CD4-positive, CD25-positive, alpha-beta regulatory T cell (primary cell): ENCODE results near the gene MLF2. TPM values are rescaled to one million over a fixed set of nuclear protein-coding genes. Genes with fewer than 3 reads are reported as not detected.

ENCODE experiments used
- ATAC-seq, 2 donors: fragments of 150-1000 bp; cut with Tn5 transposase; one replicate each; pipeline ENCODE4 v1.10.0; 2021; ENCODE audit warnings: low read depth in 2 of 2, moderate number of reproducible peaks in 2 of 2, moderate library complexity in 1 of 2
- DNase-seq, 3 donors: peaks; one replicate each; pipeline versions ENCODE4 v3.0.0 to v3.0.0-alpha.2; 2012 to 2022; ENCODE audit warnings: mixed read lengths in 1 of 3
- H3K27ac ChIP-seq: one replicate; pipeline ENCODE4 v1.7.0; 2013; ENCODE audit warnings: mild to moderate bottlenecking, low read length; ENCODE audit not compliant: insufficient read depth, poor library complexity, severe bottlenecking
- H3K27me3 ChIP-seq: one replicate; pipeline ENCODE4 v1.7.0; 2013; ENCODE audit warnings: low read length; ENCODE audit not compliant: control insufficient read depth, insufficient read depth
- H3K36me3 ChIP-seq: one replicate; pipeline ENCODE4 v1.7.0; 2013; ENCODE audit warnings: mild to moderate bottlenecking, low read length, moderate library complexity; ENCODE audit not compliant: control insufficient read depth, insufficient read depth
- H3K4me1 ChIP-seq: 2 replicates; pipeline ENCODE4 v1.7.0; 2013; ENCODE audit warnings: mild to moderate bottlenecking, low read length; ENCODE audit not compliant: insufficient read depth, control insufficient read depth, poor library complexity, severe bottlenecking
- H3K4me3 ChIP-seq: one replicate; pipeline ENCODE4 v1.7.0; 2013; ENCODE audit warnings: low read depth, mild to moderate bottlenecking, low read length, moderate library complexity
- H3K9me3 ChIP-seq, 2 experiments: 1 replicate in 1 of 2; 2 replicates in 1 of 2; pipeline ENCODE4 v1.7.0; 2013; ENCODE audit warnings: low read length in 2 of 2, mild to moderate bottlenecking in 1 of 2, moderate library complexity in 1 of 2; ENCODE audit not compliant: control insufficient read depth in 2 of 2
- H3K27ac Mint-ChIP-seq, 3 donors: one replicate each; pipeline ENCODE4 v1.8.0; 2020 to 2022; ENCODE audit warnings: mild to moderate bottlenecking in 3 of 3, mixed read lengths in 3 of 3, moderate library complexity in 2 of 3
- H3K27me3 Mint-ChIP-seq: one replicate; pipeline ENCODE4 v1.8.0; 2022; ENCODE audit warnings: mild to moderate bottlenecking, mixed read lengths
- H3K36me3 Mint-ChIP-seq: one replicate; pipeline ENCODE4 v1.8.0; 2020; ENCODE audit warnings: mixed read lengths
- H3K4me1 Mint-ChIP-seq, 4 donors: one replicate each; pipeline ENCODE4 v1.8.0; 2020 to 2022; ENCODE audit warnings: mixed read lengths in 4 of 4, mild to moderate bottlenecking in 1 of 4
- H3K4me3 Mint-ChIP-seq, 4 donors: one replicate each; pipeline ENCODE4 v1.8.0; 2020 to 2022; ENCODE audit warnings: mild to moderate bottlenecking in 4 of 4, mixed read lengths in 4 of 4, moderate library complexity in 3 of 4
- H3K9me3 Mint-ChIP-seq, 7 donors: one replicate each; pipeline ENCODE4 v1.8.0; 2020 to 2022; ENCODE audit warnings: mixed read lengths in 7 of 7, mild to moderate bottlenecking in 3 of 7, moderate library complexity in 2 of 7
- polyA plus RNA-seq, 4 donors: library from polyadenylated mRNA; unstranded; fragments of 300-500 nt; fragmentation: Illumina TruSeq; gene quantifications; one replicate each; pipeline ENCODE4 v1.2.3, GENCODE V29; 2021
- total RNA-seq: library from RNA; stranded (reverse); gene quantifications from one replicate; pipeline ENCODE4 v1.2.3, GENCODE V29; 2022

The MLF2 gene
- total and polyA plus RNA-seq, 5 donors from 2014 or later = 101 to 124 (median 110) TPM

DNA sequence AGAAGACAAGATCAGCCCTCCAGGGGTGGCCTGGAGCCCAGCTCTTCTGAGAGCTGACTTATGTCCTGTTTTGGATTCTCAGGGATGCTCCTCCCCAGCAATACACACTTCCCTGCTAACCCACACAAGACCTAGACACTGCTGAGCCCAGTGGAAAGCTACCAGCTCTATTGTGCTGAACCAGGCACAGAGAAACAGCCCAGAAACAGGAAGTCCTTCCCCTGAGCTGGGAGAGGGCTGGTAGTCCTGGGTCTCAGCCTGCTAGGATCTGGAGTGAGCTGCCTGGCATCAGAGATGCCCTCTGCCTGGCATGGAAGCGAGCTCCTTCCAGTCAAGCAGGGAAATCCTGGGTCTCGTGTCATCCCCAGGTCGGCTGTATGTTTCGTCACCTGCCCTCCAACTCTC, 18.2 kb upstream of the MLF2 start:
- ATAC-seq (no peak), DNase-seq (no peak)
- Mint-ChIP-seq H3K27me3 (peaks cover 53% of the 10 kb centered on the region), H3K36me3 (no peaks in the 10 kb centered on the region), H3K4me1 (peaks cover 0 to 63% (median 14%) of the 10 kb centered on the region in 4 donors), H3K4me3 (no peak overlapping the region), H3K27ac (no peak overlapping the region), H3K9me3 (no peaks in the 10 kb centered on the region)
- Histone ChIP-seq H3K27me3 (peaks cover 10% of the 10 kb centered on the region), H3K9me3 (no peaks in the 10 kb centered on the region), H3K27ac (no peak overlapping the region), H3K36me3 (no peaks in the 10 kb centered on the region), H3K4me1 (peaks cover 52% of the 10 kb centered on the region), H3K4me3 (no peak overlapping the region)

DNA sequence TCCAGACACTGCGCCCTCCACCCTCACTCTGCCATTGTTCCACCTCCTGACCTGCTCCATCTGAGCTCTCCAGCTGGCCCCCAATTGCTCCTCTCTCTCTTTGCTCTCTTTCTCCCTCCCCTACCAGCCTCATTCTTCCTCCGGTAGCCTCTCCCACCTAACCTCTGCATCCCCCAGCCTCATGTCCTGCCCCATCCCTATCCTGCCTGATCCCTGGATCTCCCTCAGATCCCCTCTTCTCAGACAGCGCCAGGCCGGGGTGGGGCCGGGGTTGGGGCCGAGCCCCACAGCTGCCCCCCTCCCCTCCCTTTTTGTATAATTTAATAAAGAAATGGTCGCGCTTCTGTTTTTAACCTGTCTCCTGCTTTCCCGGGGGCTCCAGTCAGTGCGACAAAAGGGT, 17.7 kb upstream of the MLF2 start:
- no peak overlapping the region for H3K27ac Mint-ChIP-seq
- H3K27me3 Mint-ChIP-seq = peaks cover 54% of the 10 kb centered on the region
- DNase-seq = no peak

GRCh38 chr12:6770094-6770493, 17.2 kb upstream of the MLF2 start:
- Histone ChIP-seq H3K4me3 (no peak overlapping the region), H3K9me3 (no peaks in the 10 kb centered on the region), H3K27ac (no peak overlapping the region), H3K4me1 (peaks cover 58% of the 10 kb centered on the region), H3K36me3 (no peaks in the 10 kb centered on the region), H3K27me3 (peaks cover 16% of the 10 kb centered on the region)
- Mint-ChIP-seq H3K27me3 (peaks cover 54% of the 10 kb centered on the region), H3K27ac (no peak overlapping the region), H3K9me3 (peaks cover 0 to 3% (median 0%) of the 10 kb centered on the region in 7 donors), H3K4me3 (no peak overlapping the region), H3K36me3 (no peaks in the 10 kb centered on the region), H3K4me1 (peaks cover 6 to 64% (median 20%) of the 10 kb centered on the region in 4 donors)
- ATAC-seq (no peak), DNase-seq (no peak)

More for the DNA sequence above, 17.7 kb upstream of the MLF2 start:
- no peaks in the 10 kb centered on the region for H3K36me3 Mint-ChIP-seq
- no peaks in the 10 kb centered on the region for H3K9me3 ChIP-seq
- peaks cover 13% of the 10 kb centered on the region for H3K27me3 ChIP-seq
- no peaks in the 10 kb centered on the region for H3K36me3 ChIP-seq
- no peak for ATAC-seq
- peaks cover under 1 to 64% (median 15%) of the 10 kb centered on the region in 4 donors for H3K4me1 Mint-ChIP-seq
- no peak overlapping the region for H3K4me3 ChIP-seq
- H3K27ac ChIP-seq = no peak overlapping the region
- no peaks in the 10 kb centered on the region for H3K9me3 Mint-ChIP-seq
- peaks cover 56% of the 10 kb centered on the region for H3K4me1 ChIP-seq
- no peak overlapping the region for H3K4me3 Mint-ChIP-seq

DNA sequence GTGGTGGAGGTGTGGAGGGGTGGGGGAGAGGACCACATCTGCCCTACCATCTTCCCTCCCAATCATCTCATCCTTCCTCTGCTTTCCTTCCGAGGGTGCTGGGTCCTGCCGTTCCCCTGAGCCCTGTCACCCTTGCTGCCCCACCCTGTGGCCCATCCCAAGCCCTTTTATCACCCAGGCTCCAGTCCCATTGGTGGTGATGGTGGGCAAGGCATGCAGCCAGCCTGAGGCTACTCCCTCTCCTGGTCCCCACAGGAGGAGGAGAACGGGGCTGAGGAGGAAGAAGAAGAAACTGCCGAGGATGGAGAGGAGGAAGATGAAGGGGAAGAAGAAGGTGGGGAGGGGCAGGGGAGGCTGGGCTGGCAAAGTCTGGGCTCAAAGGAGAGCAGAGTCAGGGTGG, 16.7 kb upstream of the MLF2 start:
- Histone ChIP-seq H3K36me3 (no peaks in the 10 kb centered on the region), H3K4me3 (no peak overlapping the region), H3K4me1 (peaks cover 54% of the 10 kb centered on the region), H3K9me3 (no peaks in the 10 kb centered on the region), H3K27me3 (peaks cover 15% of the 10 kb centered on the region), H3K27ac (no peak overlapping the region)
- peaks cover 0 to 5% (median 0%) of the 10 kb centered on the region in 7 donors for H3K9me3 Mint-ChIP-seq
- H3K27me3 Mint-ChIP-seq = peaks cover 54% of the 10 kb centered on the region
- H3K27ac Mint-ChIP-seq = no peak overlapping the region
- ATAC-seq = no peak
- DNase-seq = no peak
- no peaks in the 10 kb centered on the region for H3K36me3 Mint-ChIP-seq
- H3K4me1 Mint-ChIP-seq = peaks cover 6 to 62% (median 17%) of the 10 kb centered on the region in 4 donors
- no peak overlapping the region for H3K4me3 Mint-ChIP-seq

DNA sequence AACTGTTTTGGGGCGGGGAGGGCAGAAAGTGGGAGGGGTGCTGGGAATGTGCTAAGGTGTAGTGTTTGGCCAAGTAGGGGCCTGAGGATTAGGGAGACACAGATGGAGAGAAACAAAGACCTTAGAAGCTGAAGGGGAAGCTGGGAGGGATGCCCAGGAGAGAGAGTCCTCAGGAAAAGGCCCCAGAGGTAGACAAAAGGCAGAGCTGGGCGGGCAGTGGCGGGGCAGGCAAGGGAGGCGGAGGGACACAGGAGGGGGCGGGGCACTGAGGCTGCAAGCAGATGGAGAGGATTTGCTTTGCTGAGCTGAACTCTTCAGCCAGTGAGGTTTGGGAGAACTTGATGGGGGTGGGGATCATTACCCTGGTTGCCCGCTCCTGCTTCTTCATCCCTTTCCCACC, 16.0 kb upstream of the MLF2 start:
- H3K9me3 Mint-ChIP-seq = peaks cover 0 to 7% (median 0%) of the 10 kb centered on the region in 7 donors
- H3K27me3 ChIP-seq = peaks cover 15% of the 10 kb centered on the region
- H3K4me1 ChIP-seq = peaks cover 55% of the 10 kb centered on the region
- DNase-seq = no peak
- H3K27ac Mint-ChIP-seq = no peak overlapping the region
- H3K36me3 ChIP-seq = no peaks in the 10 kb centered on the region
- ATAC-seq = no peak
- H3K9me3 ChIP-seq = no peaks in the 10 kb centered on the region
- peaks cover 6 to 63% (median 16%) of the 10 kb centered on the region in 4 donors for H3K4me1 Mint-ChIP-seq
- H3K4me3 ChIP-seq = no peak overlapping the region
- no peaks in the 10 kb centered on the region for H3K36me3 Mint-ChIP-seq
- H3K27me3 Mint-ChIP-seq = peaks cover 56% of the 10 kb centered on the region
- no peak overlapping the region for H3K27ac ChIP-seq
- H3K4me3 Mint-ChIP-seq = peak overlapping the region in 3 of 4 donors; percentile 49 to 95 (median 77)

GRCh38 chr12:6768437-6768914, 15.5 kb upstream of the MLF2 start:
- H3K36me3 Mint-ChIP-seq = no peaks in the 10 kb centered on the region
- H3K27ac Mint-ChIP-seq = peak overlapping the region in 2 of 3 donors; percentile 31 to 66
- H3K36me3 ChIP-seq = no peaks in the 10 kb centered on the region
- H3K4me3 ChIP-seq = no peak overlapping the region
- H3K4me3 Mint-ChIP-seq = peak overlapping the region; percentile 62 to 95 (median 80)
- DNase-seq (no peak), ATAC-seq (no peak)
- peaks cover 50% of the 10 kb centered on the region for H3K4me1 ChIP-seq
- H3K27me3 Mint-ChIP-seq = peaks cover 58% of the 10 kb centered on the region
- peaks cover 0 to 7% (median 0%) of the 10 kb centered on the region in 7 donors for H3K9me3 Mint-ChIP-seq
- peaks cover 6 to 64% (median 16%) of the 10 kb centered on the region in 4 donors for H3K4me1 Mint-ChIP-seq
- peaks cover 17% of the 10 kb centered on the region for H3K27me3 ChIP-seq
- no peaks in the 10 kb centered on the region for H3K9me3 ChIP-seq
- no peak overlapping the region for H3K27ac ChIP-seq

GRCh38 chr12:6767353-6768319, 14.7 kb upstream of the MLF2 start:
- Mint-ChIP-seq H3K9me3 (peaks cover 0 to 7% (median 0%) of the 10 kb centered on the region in 7 donors), H3K4me3 (peak overlapping the region; percentile 77 to 95 (median 91)), H3K4me1 (peaks cover 6 to 57% (median 15%) of the 10 kb centered on the region in 4 donors), H3K27me3 (peaks cover 58% of the 10 kb centered on the region), H3K36me3 (no peaks in the 10 kb centered on the region), H3K27ac (peak overlapping the region in 2 of 3 donors; percentile 66 to 69)
- no peak overlapping the region for H3K4me3 ChIP-seq
- ATAC-seq (no peak), DNase-seq (no peak)
- H3K4me1 ChIP-seq = peaks cover 41% of the 10 kb centered on the region
- H3K27ac ChIP-seq = no peak overlapping the region
- no peaks in the 10 kb centered on the region for H3K36me3 ChIP-seq
- H3K27me3 ChIP-seq = peaks cover 17% of the 10 kb centered on the region
- no peaks in the 10 kb centered on the region for H3K9me3 ChIP-seq
